HG03342 (cell line): ENCODE results near the gene BMP4.

Source experiments
- ATAC-seq: cut with Tn5 transposase; IDR thresholded peaks from one replicate; pipeline ENCODE4 v1.9.1; 2021; ENCODE audit warnings: mild to moderate bottlenecking, moderate library complexity; ENCODE audit not compliant: unreplicated experiment

The BMP4 gene

DNA sequence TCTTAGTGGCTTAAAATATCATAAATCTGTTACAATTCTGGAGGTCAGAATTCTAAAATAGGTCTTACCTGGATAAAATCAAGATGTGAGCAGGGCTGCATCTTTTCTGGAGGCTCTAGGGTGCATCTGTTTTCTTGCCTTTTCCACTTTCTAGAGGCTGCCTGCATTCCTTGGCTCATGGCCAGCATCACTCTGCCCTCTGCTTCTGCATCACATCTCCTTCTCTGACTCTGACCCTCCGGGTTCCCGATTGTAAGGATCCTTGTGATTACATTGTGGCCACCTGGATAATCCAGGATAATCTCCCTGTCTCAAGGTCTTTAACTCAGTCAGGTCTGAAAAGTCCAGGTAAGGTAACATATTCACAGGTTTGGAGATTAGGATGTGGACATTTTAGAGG lies 11.0 kb upstream of the BMP4 start:
- no peak for ATAC-seq

DNA sequence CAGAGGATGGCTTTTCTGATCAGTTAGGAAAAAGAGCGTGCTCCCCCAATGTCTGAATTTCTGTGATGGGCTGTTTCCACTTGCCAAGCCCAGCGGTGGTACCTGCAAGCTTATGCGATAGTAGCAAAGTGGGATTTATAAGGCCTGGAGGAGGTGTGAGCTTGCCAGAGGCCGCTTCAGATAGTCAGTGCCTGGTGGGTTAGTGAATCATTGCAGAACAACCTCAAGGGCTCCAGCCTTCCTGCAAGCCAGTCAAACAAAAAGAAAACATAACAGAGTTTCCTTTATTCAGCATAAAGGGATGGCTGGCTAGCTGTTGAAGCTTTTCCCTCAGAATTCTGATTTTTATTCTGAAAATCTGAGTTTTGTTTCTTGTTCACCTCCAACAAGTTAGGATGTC lies 7.6 kb upstream of the BMP4 start:
- no peak for ATAC-seq

DNA sequence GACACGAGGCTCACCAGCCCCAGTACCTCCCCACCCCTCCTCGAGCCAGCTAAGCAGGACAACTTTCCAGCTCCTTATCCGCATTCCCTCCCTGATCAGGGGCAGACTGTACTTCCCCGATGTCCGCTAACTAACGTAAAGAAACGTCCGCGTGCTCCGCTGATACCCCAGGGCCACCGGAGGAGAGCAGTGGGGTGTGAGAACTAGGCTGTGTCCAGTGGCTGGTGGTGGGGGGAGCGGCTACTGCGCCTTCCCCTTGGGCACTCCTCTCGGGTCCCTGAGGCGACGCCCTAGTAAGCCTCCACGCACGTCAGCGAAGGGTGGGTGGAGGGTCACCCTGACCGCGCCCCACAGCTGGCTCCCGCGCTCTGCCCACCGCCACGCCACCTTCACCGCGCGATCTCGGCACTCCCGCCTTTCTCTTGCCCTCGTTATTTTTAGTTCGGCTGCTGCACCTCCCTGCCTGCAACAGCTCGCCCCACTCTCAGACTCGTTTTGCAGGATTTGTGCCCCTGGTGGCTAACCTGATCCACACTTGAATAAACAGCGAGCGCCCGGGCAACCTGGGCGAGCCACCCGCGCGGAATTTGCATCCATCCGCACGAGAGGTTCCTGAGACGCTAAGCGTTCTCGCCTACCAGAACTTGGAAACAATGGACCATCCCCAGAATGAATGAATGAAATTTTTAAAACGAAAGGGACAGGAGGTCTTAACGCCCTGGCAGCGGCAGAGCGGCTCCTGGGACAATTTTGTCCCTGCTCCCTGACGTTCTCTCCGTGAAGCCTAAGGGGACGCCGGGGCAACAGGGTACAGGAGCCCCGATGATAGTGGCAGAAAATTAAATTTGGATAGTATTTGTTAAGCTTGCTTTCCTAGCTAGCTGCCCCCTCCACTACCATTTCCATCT lies 6.9 kb upstream of the BMP4 start:
- no peak for ATAC-seq

DNA sequence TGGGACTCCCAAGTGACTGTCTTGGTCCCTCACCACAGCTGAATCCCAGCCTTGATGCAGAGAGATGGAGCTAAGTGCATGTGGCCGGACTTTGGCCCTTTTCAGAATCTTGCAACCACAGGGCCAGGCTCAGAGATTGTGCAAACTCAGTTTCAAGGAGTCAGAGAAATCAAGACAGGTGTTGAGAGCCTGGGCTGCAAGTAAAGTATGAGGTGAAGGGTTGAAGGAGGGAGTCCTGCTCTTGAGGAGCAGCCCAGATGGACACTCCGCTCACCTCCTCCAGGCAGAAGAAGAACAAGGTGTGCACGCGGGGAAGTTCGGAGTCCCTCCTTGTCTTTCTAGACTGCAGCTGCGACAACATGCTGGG lies 6.3 kb upstream of the BMP4 start:
- no peak for ATAC-seq

DNA sequence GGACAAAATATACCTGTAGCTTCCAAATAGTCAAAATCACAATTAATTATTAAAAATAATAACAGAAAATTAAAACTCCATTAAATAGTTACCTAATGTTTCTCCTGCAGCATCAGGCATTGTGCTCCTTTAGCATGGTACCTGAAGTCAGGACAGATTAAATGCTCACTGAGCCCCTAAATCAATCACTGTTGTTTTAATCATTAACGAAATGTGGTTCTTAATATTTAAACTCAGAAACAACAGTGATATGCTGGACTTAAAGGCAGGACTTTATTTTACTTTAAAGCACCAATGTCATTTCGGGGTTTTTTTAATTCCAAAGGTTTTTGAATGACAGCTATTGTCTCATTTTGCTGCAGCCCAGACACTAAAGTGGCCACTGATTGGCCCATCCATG lies 2.0 kb upstream of the BMP4 start:
- ATAC-seq = no peak

DNA sequence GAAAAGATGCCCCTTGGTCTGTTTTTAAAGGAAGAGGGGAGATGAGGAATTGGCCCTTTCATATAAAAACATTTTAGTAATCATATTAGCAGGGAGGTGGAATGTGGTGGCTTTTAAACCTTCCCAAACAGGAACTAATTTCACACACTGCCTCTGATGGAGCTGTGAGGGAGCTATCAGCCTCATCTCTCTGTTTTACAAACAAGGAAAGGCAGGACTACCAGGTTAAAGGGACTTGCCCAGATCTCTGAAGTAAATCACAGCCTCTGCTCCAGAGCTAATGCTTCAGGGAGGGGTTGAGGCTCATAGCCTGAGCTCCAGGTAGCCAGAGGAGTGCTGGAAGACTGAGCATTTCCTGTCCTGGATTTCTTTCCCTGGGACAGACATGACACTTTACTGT lies 1.1 kb upstream of the BMP4 start:
- ATAC-seq = no peak

DNA sequence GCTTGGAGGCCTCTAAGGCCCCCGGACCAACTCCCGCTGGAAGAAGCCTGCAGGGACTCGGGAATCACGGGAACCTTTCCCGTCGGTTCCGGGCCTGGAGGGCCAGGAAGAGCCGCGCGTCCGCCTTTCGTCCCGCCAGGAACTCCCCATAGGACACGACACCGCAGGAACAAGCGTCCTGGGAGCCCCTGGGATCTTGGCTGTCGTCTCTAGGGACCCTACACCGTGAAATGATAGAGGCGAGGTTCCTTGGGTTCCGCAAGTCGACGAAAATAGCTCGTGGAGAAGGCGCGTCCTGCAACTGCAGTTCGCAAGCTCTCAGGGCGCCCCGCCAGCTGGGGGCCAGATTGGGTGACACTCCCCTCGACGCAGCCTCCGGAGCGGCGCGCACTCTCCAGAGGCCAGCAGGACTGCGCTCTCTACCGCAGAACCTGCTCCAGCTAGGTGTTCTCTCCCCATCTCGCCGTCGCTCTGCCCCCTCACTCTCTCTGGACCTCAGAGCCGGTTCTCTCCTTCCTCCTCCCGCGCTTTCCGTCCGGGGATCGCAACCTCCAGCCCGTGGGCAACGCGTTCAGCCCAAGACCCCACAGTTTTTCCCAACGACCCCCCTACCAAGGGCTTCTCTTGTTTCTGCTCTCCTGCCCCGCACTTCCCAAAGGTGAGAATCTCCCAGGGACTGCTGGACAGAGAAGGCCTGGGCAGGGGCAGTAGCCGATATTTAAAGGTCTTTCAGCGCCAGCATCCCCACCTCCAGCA lies 776 bp downstream of the BMP4 start:
- no peak for ATAC-seq

DNA sequence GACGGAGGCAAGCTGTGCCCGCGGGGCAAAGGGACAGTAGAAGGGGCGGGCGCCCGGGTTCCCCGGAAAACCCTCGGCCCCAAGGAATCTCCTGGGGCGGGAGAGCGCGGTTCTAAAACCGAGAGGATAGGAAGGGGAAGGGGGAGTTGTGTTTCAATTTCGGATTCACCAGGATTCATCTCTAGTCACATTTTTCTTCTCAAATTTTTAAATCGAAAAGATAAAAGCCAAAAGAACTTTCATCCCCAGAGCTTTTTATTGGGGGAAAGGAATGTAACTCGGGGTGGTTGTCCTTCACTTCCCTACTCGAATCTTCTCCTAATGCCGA lies 1.4 kb downstream of the BMP4 start:
- ATAC-seq = no peak

DNA sequence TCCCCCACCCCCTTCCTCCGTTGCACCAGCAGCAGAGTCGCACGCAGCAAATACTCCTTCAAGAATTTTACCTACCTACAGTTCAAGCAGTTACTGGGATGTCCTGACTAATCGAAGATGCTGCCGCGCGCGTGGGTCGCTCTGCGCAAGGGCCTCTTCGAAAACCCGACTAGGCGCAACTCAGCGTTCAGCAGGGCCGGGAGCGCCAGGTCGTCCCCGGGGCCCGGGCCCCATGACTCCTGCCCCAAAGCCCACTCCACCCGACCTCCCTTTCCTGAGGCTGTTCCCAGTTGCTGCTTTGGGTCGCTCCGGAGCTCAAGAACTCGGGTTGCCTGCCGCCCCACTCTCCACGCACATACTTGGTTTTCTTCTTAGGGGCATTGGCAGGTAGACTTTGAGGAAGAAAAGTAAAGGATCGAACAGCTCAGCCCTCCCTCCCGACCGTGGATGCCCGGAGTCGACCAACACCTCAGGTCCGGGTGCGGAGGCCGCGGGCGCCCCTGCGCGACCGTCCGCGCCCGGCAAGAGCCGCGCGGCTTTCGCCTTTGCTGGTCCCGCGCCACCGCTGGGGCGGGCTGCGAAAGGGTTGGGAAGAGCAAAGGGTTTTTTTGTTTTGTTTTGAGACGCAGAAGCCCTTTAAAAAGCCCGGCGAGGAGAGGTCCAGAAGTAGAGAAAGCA lies 1.9 kb downstream of the BMP4 start:
- no peak for ATAC-seq

DNA sequence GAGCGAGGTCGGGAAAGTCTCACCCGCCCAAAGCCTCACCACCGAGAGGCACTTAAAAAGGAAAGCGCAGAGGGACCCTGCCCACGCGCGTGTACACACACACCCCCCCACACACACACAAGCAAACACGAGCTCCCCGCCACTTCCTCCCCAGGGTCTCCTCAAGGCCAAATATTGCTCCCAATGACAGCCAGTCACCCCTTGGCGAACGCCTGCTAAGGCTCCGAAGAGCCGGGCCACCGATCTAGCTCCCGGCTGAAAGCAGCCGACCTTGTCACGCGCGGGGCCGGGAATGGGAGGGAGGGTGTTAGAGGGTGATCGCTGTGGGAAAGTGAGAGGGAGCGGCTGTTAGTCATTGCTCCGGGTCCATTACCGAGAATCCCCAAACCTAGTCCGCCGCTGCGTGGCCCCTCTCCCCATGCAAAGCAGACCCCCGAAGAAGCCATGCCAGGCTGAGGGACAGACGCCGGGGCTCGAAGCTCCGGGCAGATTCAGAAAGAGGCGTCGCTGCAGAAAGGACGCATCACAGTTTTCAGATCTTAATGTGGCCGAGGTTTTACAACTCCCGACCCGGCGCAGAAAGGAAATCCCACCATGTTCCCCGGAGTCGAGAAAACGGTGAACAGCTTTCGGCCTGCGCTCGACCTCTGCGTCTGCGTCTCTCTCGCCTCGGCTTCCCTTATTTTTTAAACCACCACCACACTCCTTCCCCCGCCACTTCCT lies 2.6 kb downstream of the BMP4 start:
- ATAC-seq = no peak

DNA sequence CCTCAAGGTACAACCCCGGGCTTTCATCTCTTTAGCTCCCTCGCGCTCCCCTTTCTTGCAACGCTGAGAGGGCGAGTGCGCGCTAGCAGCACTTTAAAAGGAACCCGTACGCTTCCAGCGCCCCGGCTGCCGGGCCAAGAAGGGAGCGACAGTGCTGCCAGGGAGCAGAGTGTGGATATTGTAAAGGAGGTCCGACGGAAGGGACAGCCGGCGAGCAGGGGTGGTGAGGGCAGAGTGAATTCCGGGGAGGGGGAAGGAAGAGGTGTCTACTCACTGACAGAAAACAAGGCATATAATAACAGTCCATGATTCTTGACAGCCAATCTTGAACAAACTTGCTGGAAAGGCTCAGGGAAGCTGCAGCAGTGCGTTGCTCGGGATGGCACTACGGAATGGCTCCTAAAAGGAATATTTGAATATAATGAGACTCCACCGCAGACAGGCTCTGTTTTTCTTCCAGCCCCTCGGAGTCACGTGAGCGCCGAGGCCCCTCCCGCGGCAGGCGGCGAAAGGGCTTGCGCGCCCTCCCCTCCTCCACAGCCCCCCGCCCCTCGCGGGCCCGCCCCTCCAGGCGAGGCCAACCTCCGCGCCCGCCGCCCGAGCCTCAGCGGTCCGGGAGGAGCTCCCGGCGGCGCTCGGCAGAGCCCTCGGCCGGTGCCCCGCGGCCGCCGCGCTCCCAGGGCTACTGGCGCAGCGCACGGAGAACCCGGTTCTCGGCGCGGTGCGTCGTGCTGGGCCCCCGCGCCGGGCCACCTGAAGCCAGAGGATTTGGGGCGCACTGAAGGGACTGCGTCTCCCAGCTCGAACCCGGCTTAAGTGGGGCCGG lies 3.4 kb downstream of the BMP4 start:
- no peak for ATAC-seq

DNA sequence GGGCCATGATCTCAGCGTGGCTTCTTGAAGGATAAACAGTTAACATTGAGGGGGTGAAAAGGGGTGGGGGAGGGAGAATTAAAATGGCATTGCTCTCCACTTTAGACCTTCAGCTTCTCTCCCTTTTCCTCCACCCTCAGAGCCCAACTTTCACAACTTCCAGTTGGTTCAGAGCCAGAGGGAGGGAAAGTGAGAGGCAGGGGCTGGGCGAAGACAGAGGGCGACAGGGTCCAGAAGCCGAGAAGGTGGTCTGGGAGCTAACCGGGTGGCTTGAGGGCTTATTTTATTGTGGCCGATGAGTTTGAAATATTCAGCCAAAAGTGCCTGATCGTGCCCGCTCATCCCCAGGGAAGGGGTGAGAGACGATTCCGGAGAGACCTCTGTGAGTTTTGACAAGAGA lies 4.1 kb downstream of the BMP4 start:
- ATAC-seq = no peak

DNA sequence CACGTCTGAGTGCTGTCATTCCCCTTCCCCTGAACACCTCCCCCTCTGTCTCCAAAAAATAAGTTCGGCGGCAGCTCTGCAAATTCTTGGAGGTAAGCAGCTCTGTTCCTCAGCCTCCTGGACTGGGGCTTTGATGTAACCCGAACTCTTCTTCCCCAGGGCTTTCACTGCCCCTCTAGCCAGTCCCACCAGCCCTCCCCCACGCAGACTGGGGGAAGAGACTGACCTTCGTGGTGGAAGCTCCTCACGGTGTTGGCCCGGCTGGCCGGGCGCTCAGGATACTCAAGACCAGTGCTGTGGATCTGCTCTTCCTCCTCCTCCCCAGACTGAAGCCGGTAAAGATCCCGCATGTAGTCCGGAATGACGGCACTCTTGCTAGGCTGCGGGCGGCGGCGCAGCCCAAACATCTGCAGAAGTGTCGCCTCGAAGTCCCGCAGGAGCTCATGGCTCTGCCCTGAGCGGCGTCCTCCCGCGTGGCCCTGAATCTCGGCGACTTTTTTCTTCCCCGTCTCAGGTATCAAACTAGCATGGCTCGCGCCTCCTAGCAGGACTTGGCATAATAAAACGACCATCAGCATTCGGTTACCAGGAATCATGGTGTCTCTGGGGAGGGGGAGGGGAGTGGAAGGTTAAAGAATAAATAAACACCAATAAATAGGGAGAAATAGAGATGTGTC lies 4.9 kb downstream of the BMP4 start:
- ATAC-seq = no peak

DNA sequence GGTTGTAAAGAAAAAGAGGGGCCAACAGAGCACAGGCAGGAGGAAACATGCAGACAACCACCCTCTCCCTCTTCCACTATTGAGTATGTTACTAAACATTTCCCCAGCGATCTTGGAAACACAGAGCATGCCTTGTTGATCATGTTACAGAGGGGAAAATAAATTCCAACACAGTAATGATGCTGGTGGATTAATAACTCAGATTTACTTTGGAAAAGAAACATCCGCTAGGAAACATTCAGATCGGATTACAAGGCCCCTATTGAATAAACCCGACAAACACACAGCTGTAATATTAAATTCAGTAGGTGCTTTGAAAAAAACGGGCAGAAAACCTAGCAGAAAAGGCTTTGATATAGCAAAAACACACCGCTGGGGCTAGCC lies 5.4 kb downstream of the BMP4 start:
- no peak for ATAC-seq

DNA sequence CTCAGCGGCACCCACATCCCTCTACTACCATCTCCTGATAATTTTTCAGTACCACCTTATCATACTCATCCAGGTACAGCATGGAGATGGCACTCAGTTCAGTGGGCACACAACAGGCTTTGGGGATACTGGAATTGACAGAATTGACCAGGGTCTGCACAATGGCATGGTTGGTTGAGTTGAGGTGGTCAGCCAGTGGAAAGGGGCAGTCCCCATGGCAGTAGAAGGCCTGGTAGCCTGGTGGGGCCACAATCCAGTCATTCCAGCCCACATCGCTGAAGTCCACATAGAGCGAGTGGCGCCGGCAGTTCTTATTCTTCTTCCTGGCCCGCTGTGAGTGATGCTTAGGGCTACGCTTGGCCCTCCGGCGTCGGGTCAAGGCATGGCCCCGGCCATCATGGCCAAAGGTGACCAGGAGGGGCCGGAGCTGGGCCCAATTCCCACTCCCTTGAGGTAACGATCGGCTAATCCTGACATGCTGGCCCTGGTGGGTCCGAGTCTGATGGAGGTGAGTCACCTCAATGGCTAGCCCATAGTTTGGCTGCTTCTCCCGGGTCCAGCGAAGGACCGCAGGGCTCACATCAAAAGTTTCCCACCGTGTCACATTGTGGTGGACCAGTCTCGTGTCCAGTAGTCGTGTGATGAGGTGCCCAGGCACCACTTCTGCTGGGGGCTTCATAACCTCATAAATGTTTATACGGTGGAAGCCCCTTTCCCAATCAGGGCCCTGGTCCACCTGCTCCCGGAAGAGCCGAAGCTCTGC lies 6.4 kb downstream of the BMP4 start:
- ATAC-seq = no peak

DNA sequence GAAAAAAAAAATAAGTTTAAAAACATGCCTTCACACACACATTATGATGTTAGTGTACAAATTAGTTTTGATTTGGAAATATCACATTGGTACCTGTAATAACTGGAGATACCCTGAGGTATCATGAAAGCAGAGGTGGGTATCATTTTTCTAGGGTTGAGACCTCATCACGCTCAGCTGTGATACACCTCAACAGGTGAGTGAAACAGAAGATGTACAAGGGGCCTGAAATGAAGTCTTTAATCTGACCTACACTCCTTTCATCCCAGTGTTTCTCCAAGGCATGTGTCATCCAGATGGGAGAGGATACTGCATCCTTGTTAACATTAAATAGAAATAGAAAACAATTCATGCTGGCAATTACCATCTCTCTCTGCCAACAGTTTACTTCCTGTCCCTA lies 7.4 kb downstream of the BMP4 start:
- ATAC-seq = no peak

DNA sequence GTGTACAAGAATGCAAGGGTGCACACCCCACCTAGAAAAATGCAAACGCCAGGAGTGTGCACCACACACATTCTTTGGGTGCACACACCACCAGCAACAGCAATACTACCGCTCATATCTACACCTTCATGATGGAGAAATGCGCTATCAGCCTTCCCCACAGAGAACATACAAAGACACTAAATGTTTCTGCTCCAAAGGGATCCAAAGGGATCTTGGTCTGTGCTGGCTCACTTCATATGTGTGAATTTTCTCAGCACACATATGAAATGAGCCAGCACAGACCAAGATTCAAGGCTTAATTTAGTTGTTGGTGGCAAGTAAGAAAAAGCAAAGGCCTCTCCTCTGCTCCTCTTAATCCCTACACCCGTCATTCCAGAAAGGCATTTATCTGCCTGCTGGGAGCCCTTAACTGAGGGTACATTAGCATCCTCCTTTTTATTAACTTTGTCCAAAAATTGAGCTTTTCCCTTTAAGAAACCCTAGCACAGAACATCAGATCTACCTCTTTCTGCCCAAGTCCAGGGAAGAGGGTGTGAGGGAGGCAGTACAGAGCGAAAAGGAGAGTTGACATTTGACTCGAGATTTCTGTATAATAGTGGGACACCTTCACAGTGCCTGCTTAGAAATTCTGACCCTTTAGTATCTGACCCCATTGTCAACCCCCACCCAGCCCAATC lies 8.3 kb downstream of the BMP4 start:
- no peak for ATAC-seq

DNA sequence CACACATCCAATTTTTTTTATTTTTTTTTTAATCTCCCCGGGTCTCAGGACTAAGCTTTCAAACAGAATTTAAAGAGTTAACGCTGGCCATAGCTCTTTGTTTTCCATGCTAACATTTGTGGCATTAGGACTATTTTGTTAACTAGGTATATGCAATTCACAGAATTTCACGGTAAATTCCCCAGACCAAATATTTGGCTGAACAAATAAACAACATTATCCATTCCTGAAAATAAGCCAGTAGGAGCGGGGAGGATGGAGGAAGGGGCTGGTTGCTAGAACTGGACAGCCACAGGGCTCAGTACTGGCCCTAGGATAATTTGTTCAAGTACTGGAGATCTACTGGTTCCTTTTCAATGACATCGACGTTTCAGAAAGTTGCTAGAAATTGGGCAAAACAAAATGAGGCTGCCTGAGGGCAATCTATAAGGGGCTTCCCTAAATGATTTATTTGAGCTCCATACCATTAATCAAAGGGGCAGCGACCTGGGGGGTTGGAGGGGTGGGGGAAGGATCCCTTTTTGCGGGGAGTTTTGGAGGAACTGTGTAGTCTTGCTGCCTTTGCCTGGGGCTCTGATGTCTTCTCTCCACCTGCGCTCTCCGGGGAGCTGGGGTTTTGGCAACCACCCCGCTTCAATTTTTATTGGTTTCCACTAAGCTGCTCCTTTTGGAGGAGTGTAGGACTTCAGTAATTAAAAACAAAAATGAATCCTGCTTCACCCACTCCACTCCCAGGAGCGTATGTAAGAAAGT lies 9.0 kb downstream of the BMP4 start:
- ATAC-seq = no peak
